Renal pelvis (tissue), 4 donors: ENCODE results near the gene CFAP46. TPM values are rescaled to one million over a fixed set of nuclear protein-coding genes. Genes with fewer than 3 reads are reported as not detected.
"Not testable (repeated sequence)": the region's sequence is repeated elsewhere in the genome, so short reads cannot be mapped to it uniquely, and the experiment has no call there.

ENCODE experiments used
- DNase-seq: peaks from one replicate; pipeline ENCODE4 v3.0.0-alpha.2; 2013
- polyA plus RNA-seq, 3 donors: library from polyadenylated mRNA; unstranded; fragments of 120-200 nt; gene quantifications; one replicate each; pipeline ENCODE4 v1.2.1, GENCODE V29; 2013; ENCODE audit not compliant: insufficient read length in 3 of 3

Gene CFAP46
- polyA plus RNA-seq, 3 donors, result 7.4 to 11.3 (median 11.2) TPM

GRCh38 chr10:132964231-132964630 lies 21.9 kb upstream of the CFAP46 start:
- no peak for DNase-seq

GRCh38 chr10:132963430-132963960 lies 21.1 kb upstream of the CFAP46 start:
- DNase-seq, result no peak

- DNase-seq, result no peak
Measured at GRCh38 chr10:132962623-132963429, 20.5 kb upstream of the CFAP46 start.

GRCh38 chr10:132961787-132962622 lies 19.6 kb upstream of the CFAP46 start:
- DNase-seq, result peak; percentile 87

GRCh38 chr10:132961420-132961786 lies 19.0 kb upstream of the CFAP46 start:
- DNase-seq, result no peak

GRCh38 chr10:132960631-132961419 lies 18.5 kb upstream of the CFAP46 start:
- no peak for DNase-seq

GRCh38 chr10:132960071-132960472 lies 17.7 kb upstream of the CFAP46 start:
- no peak for DNase-seq

GRCh38 chr10:132959559-132959961 lies 17.2 kb upstream of the CFAP46 start:
- no peak for DNase-seq

GRCh38 chr10:132958883-132959558 lies 16.7 kb upstream of the CFAP46 start:
- DNase-seq, result no peak

- DNase-seq, result no peak
Measured at GRCh38 chr10:132957981-132958882, 15.9 kb upstream of the CFAP46 start.

GRCh38 chr10:132957131-132957530 lies 14.8 kb upstream of the CFAP46 start:
- no peak for DNase-seq

GRCh38 chr10:132956259-132956658 lies 13.9 kb upstream of the CFAP46 start:
- DNase-seq, result not testable (repeated sequence)

GRCh38 chr10:132955479-132955878 lies 13.1 kb upstream of the CFAP46 start:
- no peak for DNase-seq

- no peak for DNase-seq
Measured at GRCh38 chr10:132953428-132953827, 11.1 kb upstream of the CFAP46 start.

GRCh38 chr10:132951926-132952325 lies 9.6 kb upstream of the CFAP46 start:
- no peak for DNase-seq

- no peak for DNase-seq
Measured at GRCh38 chr10:132948351-132948750, 6.0 kb upstream of the CFAP46 start.

GRCh38 chr10:132947843-132948242 lies 5.5 kb upstream of the CFAP46 start:
- no peak for DNase-seq

- no peak for DNase-seq
Measured at GRCh38 chr10:132946806-132947546, 4.6 kb upstream of the CFAP46 start.

- no peak for DNase-seq
Measured at GRCh38 chr10:132946311-132946710, 3.9 kb upstream of the CFAP46 start.

- DNase-seq, result no peak
Measured at GRCh38 chr10:132945894-132946255, 3.5 kb upstream of the CFAP46 start.
